Activated CD4-positive, alpha-beta T cell treated with anti-CD3 and anti-CD28 coated beads, Interleukin-2, amount 50 U/mL, for 24 hours (primary cell): ENCODE results near the gene CEND1.
A peak's percentile ranks its signal among the peaks of the same experiment; 100 is the strongest.

Experiments
- DNase-seq, 2 donors: peaks; one replicate each; pipeline ENCODE4 v3.0.0-alpha.2; 2020; ENCODE audit warnings: low read depth in 1 of 2, low spot score in 1 of 2

The CEND1 gene

GRCh38 chr11:779955-780532, 9.8 kb downstream of the CEND1 start:
- DNase-seq: no peak

GRCh38 chr11:778976-779954, 10.6 kb downstream of the CEND1 start:
- DNase-seq: no peak

GRCh38 chr11:777288-778255, 12.3 kb downstream of the CEND1 start, which contains the start of gene GATD1:
TSS of gene GATD1 (minus strand) at chr11:777487. CDS start at chr11:777462, 25 bp downstream.
- DNase-seq: peak; percentile 88 to 90

- DNase-seq: peak in 1 of 2 donors; percentile 17
Observed at GRCh38 chr11:776561-777287, 13.2 kb downstream of the CEND1 start.

- no peak for DNase-seq
Observed at GRCh38 chr11:776263-776560, 13.7 kb downstream of the CEND1 start.

GRCh38 chr11:774873-775592, 14.9 kb downstream of the CEND1 start:
- DNase-seq: no peak

GRCh38 chr11:773830-774229, 16.1 kb downstream of the CEND1 start:
- DNase-seq: no peak

GRCh38 chr11:773425-773824, 16.5 kb downstream of the CEND1 start:
- no peak for DNase-seq

GRCh38 chr11:772429-773390, 17.2 kb downstream of the CEND1 start:
- DNase-seq: no peak

- DNase-seq: no peak
Observed at GRCh38 chr11:771617-772204, 18.2 kb downstream of the CEND1 start.

- DNase-seq: no peak
Observed at GRCh38 chr11:770642-771616, 19.0 kb downstream of the CEND1 start.

- no peak for DNase-seq
Observed at GRCh38 chr11:769887-770641, 19.8 kb downstream of the CEND1 start.

GRCh38 chr11:767238-767637, 22.7 kb downstream of the CEND1 start:
- DNase-seq: no peak

GRCh38 chr11:766936-767210, 23.0 kb downstream of the CEND1 start:
- no peak for DNase-seq

- no peak for DNase-seq
Observed at GRCh38 chr11:766106-766935, 23.6 kb downstream of the CEND1 start.

GRCh38 chr11:765802-766091, 24.1 kb downstream of the CEND1 start:
- no peak for DNase-seq
